ENCODE results near the gene PDE7B. TPM values are rescaled to one million over a fixed set of nuclear protein-coding genes. Genes with fewer than 3 reads are reported as not detected.
A peak's percentile ranks its signal among the peaks of the same experiment; 100 is the strongest.

PDE7B gene
- polyA plus RNA-seq, 1 donor (not counting 4 experiments of a cell fraction or from before 2014, with no cell fraction given) = 0.01 TPM

DNA sequence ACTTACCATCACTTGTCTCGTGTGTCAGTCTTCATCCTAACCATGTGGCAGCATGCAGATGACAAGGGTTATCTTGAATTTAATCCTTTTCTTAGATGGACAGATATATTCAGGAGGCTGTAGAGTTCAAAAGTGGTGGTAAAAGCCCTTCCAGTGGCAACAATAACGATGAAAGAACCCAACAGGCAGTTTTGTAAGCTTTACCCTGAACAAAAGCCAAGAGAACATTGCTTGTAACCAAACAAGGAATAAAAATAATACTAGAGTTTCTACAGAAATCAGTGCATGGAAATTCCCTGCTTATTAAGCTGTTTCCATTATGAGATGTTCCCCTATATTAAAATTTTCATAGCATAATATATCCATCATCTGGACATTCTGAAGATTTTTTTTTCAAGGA, 69.7 kb downstream of the PDE7B start:
- no peak for DNase-seq (ENCODE audit: low read depth, low spot score)
- Histone ChIP-seq H3K4me1 (ENCODE audit: control insufficient read depth, extremely low read depth, insufficient read depth, low read length) (peaks cover 11% of the 10 kb centered on the region), H3K27ac (ENCODE audit: control insufficient read depth, insufficient read depth, low read length) (no peak overlapping the region), H3K9ac (ENCODE audit: control insufficient read depth, extremely low read depth, insufficient read depth, low read length) (no peak overlapping the region), H3K27me3 (ENCODE audit: control insufficient read depth, extremely low read depth, insufficient read depth, low read length) (no peaks in the 10 kb centered on the region), H3K9me3 (ENCODE audit: control insufficient read depth, low read depth, low read length) (no peaks in the 10 kb centered on the region), H4K20me1 (ENCODE audit: control insufficient read depth, extremely low read depth, insufficient read depth, low read length) (no peaks in the 10 kb centered on the region), H3K4me3 (ENCODE audit: control insufficient read depth in 2 of 3, extremely low read depth in 1 of 3, insufficient read depth in 2 of 3, low read depth in 1 of 3, low read length in 3 of 3) (no peak overlapping the region), H3K79me2 (ENCODE audit: control insufficient read depth, insufficient read depth, low read length) (no peaks in the 10 kb centered on the region), H3K36me3 (ENCODE audit: control insufficient read depth in 2 of 2, extremely low read depth in 1 of 2, insufficient read depth in 2 of 2, low read length in 2 of 2) (no peaks in the 10 kb centered on the region), H3K9me1 (ENCODE audit: control insufficient read depth, extremely low read depth, insufficient read depth, low read length) (no peaks in the 10 kb centered on the region), H2AFZ (ENCODE audit: control insufficient read depth, low read length) (no peak overlapping the region), H3K4me2 (ENCODE audit: control insufficient read depth, extremely low read depth, insufficient read depth, low read depth, low read length) (no peak overlapping the region)
- dilution Hi-C loops (cut with MboI; ENCODE audit: extremely low pct_ligation_motif_present, low sequenced_read_pairs) = no loop called here
- FAIRE-seq = no peak
- no peak for TF ChIP-seq EZH2 (IDR thresholded peaks at IDR 0.05; ENCODE audit: low read length)
- TF ChIP-seq, protein P1, sequence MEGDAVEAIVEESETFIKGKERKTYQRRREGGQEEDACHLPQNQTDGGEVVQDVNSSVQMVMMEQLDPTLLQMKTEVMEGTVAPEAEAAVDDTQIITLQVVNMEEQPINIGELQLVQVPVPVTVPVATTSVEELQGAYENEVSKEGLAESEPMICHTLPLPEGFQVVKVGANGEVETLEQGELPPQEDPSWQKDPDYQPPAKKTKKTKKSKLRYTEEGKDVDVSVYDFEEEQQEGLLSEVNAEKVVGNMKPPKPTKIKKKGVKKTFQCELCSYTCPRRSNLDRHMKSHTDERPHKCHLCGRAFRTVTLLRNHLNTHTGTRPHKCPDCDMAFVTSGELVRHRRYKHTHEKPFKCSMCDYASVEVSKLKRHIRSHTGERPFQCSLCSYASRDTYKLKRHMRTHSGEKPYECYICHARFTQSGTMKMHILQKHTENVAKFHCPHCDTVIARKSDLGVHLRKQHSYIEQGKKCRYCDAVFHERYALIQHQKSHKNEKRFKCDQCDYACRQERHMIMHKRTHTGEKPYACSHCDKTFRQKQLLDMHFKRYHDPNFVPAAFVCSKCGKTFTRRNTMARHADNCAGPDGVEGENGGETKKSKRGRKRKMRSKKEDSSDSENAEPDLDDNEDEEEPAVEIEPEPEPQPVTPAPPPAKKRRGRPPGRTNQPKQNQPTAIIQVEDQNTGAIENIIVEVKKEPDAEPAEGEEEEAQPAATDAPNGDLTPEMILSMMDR (optimal IDR thresholded peaks at IDR 0.05 in 1 of 3, IDR thresholded peaks at IDR 0.05 in 1 of 3, conservative IDR thresholded peaks at IDR 0.05 in 1 of 3; ENCODE audit: extremely low read depth in 1 of 3, insufficient read depth in 2 of 3, low read length in 3 of 3) = no peak

DNA sequence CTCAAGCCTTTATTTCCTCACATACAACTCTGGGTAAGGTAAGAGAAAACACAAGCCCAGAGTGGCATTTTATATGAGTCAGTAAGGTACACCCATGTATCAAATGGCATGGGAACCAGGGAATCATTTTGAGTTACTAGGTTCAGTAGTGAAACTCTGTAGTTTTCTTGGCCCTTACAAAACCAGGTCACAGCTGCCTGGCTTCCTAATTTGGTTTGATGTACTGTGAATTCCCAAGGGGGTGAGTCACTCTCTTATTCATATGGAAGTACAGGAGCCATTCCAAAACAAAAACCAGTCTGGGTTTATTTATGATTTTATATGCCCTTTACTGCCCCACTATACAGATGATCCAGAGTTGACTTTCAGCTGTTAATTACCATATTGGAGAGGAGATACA, 70.7 kb downstream of the PDE7B start:
- dilution Hi-C loops (cut with MboI; ENCODE audit: extremely low pct_ligation_motif_present, low sequenced_read_pairs) = no loop called here
- H3K9me1 ChIP-seq (ENCODE audit: control insufficient read depth, extremely low read depth, insufficient read depth, low read length) = no peaks in the 10 kb centered on the region
- H3K9ac ChIP-seq (ENCODE audit: control insufficient read depth, extremely low read depth, insufficient read depth, low read length) = no peak overlapping the region
- no peak overlapping the region for H3K4me3 ChIP-seq (ENCODE audit: control insufficient read depth in 2 of 3, extremely low read depth in 1 of 3, insufficient read depth in 2 of 3, low read depth in 1 of 3, low read length in 3 of 3)
- no peaks in the 10 kb centered on the region for H3K36me3 ChIP-seq (ENCODE audit: control insufficient read depth in 2 of 2, extremely low read depth in 1 of 2, insufficient read depth in 2 of 2, low read length in 2 of 2)
- H2AFZ ChIP-seq (ENCODE audit: control insufficient read depth, low read length) = peak overlapping the region; percentile 56
- H3K4me1 ChIP-seq (ENCODE audit: control insufficient read depth, extremely low read depth, insufficient read depth, low read length) = peaks cover 11% of the 10 kb centered on the region
- no peaks in the 10 kb centered on the region for H4K20me1 ChIP-seq (ENCODE audit: control insufficient read depth, extremely low read depth, insufficient read depth, low read length)
- peak overlapping the region; percentile 26 for H3K27ac ChIP-seq (ENCODE audit: control insufficient read depth, insufficient read depth, low read length)
- TF ChIP-seq, protein P1 (optimal IDR thresholded peaks at IDR 0.05 in 1 of 3, IDR thresholded peaks at IDR 0.05 in 1 of 3, conservative IDR thresholded peaks at IDR 0.05 in 1 of 3; ENCODE audit: extremely low read depth in 1 of 3, insufficient read depth in 2 of 3, low read length in 3 of 3) = no peak
- no peak for TF ChIP-seq EZH2 (IDR thresholded peaks at IDR 0.05; ENCODE audit: low read length)
- H3K27me3 ChIP-seq (ENCODE audit: control insufficient read depth, extremely low read depth, insufficient read depth, low read length) = no peaks in the 10 kb centered on the region
- H3K79me2 ChIP-seq (ENCODE audit: control insufficient read depth, insufficient read depth, low read length) = no peaks in the 10 kb centered on the region
- no peaks in the 10 kb centered on the region for H3K9me3 ChIP-seq (ENCODE audit: control insufficient read depth, low read depth, low read length)
- DNase-seq (ENCODE audit: low read depth, low spot score) (peak; percentile 52), FAIRE-seq (peak; percentile 80)
- peak overlapping the region; percentile 41 for H3K4me2 ChIP-seq (ENCODE audit: control insufficient read depth, extremely low read depth, insufficient read depth, low read depth, low read length)
